GM23248 (cell line): ENCODE data around the gene RBL2. TPM values are rescaled to one million over a fixed set of nuclear protein-coding genes. Genes with fewer than 3 reads are reported as not detected.

Experiments used
- DNase-seq: peaks from one replicate; pipeline ENCODE4 v3.0.0-alpha.2; 2015
- H2AFZ ChIP-seq: fragments of 200-600 bp; sonication (generic); 2 replicates; pipeline ENCODE4 v1.6.1; 2016; ENCODE audit warnings: antibody characterized with exemption
- H3F3A ChIP-seq: fragments of 200-600 bp; sonication (generic); 2 replicates; pipeline ENCODE4 v1.6.1; 2016; ENCODE audit warnings: mild to moderate bottlenecking, antibody characterized with exemption, mixed run types; ENCODE audit not compliant: insufficient read depth
- H3K27ac ChIP-seq: fragments of 200-600 bp; sonication (generic); 2 replicates; pipeline ENCODE4 v1.5.1; 2016; ENCODE audit warnings: mild to moderate bottlenecking
- H3K27me3 ChIP-seq: fragments of 200-600 bp; sonication (generic); replicated peaks from 2 replicates; pipeline ENCODE4 v1.6.1; 2016; ENCODE audit warnings: mild to moderate bottlenecking; ENCODE audit not compliant: insufficient read depth
- H3K36me3 ChIP-seq: fragments of 200-600 bp; sonication (generic); 2 replicates; pipeline ENCODE4 v1.6.1; 2016; ENCODE audit warnings: low read depth, mild to moderate bottlenecking
- H3K4me1 ChIP-seq: fragments of 200-600 bp; sonication (generic); 2 replicates; pipeline ENCODE4 v1.6.1; 2016; ENCODE audit warnings: mild to moderate bottlenecking; ENCODE audit not compliant: insufficient read depth
- H3K4me2 ChIP-seq: fragments of 200-600 bp; sonication (generic); one replicate; pipeline ENCODE4 v1.6.1; 2016; ENCODE audit warnings: mild to moderate bottlenecking; ENCODE audit not compliant: unreplicated experiment
- H3K4me3 ChIP-seq: fragments of 200-600 bp; sonication (generic); 2 replicates; pipeline ENCODE4 v1.5.1; 2016; ENCODE audit warnings: mild to moderate bottlenecking
- H3K79me2 ChIP-seq: fragments of 200-600 bp; sonication (generic); 2 replicates; pipeline ENCODE4 v1.6.1; 2016; ENCODE audit warnings: mild to moderate bottlenecking; ENCODE audit not compliant: insufficient read depth
- H3K9ac ChIP-seq: fragments of 200-600 bp; sonication (generic); 2 replicates; pipeline ENCODE4 v1.6.1; 2016; ENCODE audit warnings: mild to moderate bottlenecking
- H3K9me2 ChIP-seq: fragments of 200-600 bp; sonication (generic); 2 replicates; pipeline ENCODE4 v1.6.1; 2016; ENCODE audit warnings: mixed run types, mild to moderate bottlenecking, moderate library complexity; ENCODE audit not compliant: insufficient read depth
- H3K9me3 ChIP-seq: fragments of 200-600 bp; sonication (generic); one replicate; pipeline ENCODE4 v1.6.1; 2017; ENCODE audit warnings: low read depth
- H4K20me1 ChIP-seq: fragments of 200-600 bp; sonication (generic); 2 replicates; pipeline ENCODE4 v1.6.0; 2016; ENCODE audit not compliant: insufficient read depth
- EZH2 ChIP-seq: fragments of 200-600 bp; sonication (generic); IDR thresholded peaks from 2 replicates; pipeline ENCODE4 v1.6.1; 2018; ENCODE audit warnings: antibody characterized with exemption, mild to moderate bottlenecking; ENCODE audit not compliant: insufficient read depth, poor library complexity, severe bottlenecking
- EZH2phosphoT487 ChIP-seq: fragments of 200-600 bp; sonication (generic); IDR thresholded peaks from 2 replicates; pipeline ENCODE4 v1.6.1; 2018; ENCODE audit warnings: antibody characterized with exemption, moderate library complexity, mild to moderate bottlenecking, low read depth; ENCODE audit not compliant: insufficient read depth
- WGBS, 2 experiments: methylation state at CpG; one replicate each; pipeline ENCODE4 v1.1.6; 2015 to 2017; ENCODE audit warnings: low lambda C conversion rate in 2 of 2, low coverage in 1 of 2; ENCODE audit errors: missing lambda C conversion rate in 2 of 2; 5-methylcytosine and 5-hydroxymethylcytosine counted together
- in situ Hi-C: fragments of 300-500 bp; cut with MboI; formaldehyde crosslinking; loops from 2 replicates; pipeline ENCODE4 v1.15.0; 2020
- polyA plus RNA-seq: library from polyadenylated mRNA; unstranded; fragments of >200 nt; fragmentation: Nextera tagmentation; extraction: Ambion mirVana; gene quantifications from 2 replicates; pipeline ENCODE4 v1.2.1, GENCODE V29; 2016
- total RNA-seq: library from RNA; depleted of rRNA; stranded (reverse); fragments of >200 nt; shearing (Covaris generic); gene quantifications from 2 replicates; pipeline ENCODE4 v1.2.3, GENCODE V29; 2014

The RBL2 gene
- total and polyA plus RNA-seq, 2 experiments from 2014 or later, result 32.2 to 44.5 TPM

- in situ Hi-C loops, result loop anchor here (25.0 kb wide), 1 partner anchor 1733 kb away; no protein-coding TSS in a partner anchor
- Histone ChIP-seq H3K9me3 (no peaks in the 10 kb centered on the region), H3F3A (no peaks in the 10 kb centered on the region), H3K27me3 (no peaks in the 10 kb centered on the region), H3K79me2 (no peaks in the 10 kb centered on the region), H3K4me1 (no peaks in the 10 kb centered on the region), H3K9me2 (no peaks in the 10 kb centered on the region), H3K36me3 (no peaks in the 10 kb centered on the region), H2AFZ (no peak overlapping the region), H3K4me3 (no peak overlapping the region), H3K4me2 (no peak overlapping the region), H4K20me1 (no peaks in the 10 kb centered on the region), H3K9ac (no peak overlapping the region), H3K27ac (no peak overlapping the region)
- 91% methylated on average over 14 of the region's 14 CpGs for WGBS, 2 experiments
- TF ChIP-seq EZH2 (no peak), EZH2phosphoT487 (no peak)
- DNase-seq, result no peak
Observed at GRCh38 chr16:53529513-53529912, 95.2 kb downstream of the RBL2 start.

GRCh38 chr16:53530046-53530445, 95.8 kb downstream of the RBL2 start:
- WGBS, 2 experiments, result 15 to 16% methylated on average over 10 of the region's 10 CpGs
- Histone ChIP-seq H3K36me3 (no peaks in the 10 kb centered on the region), H3K9ac (no peak overlapping the region), H3K4me3 (no peak overlapping the region), H3K79me2 (no peaks in the 10 kb centered on the region), H3K4me1 (no peaks in the 10 kb centered on the region), H3K9me3 (no peaks in the 10 kb centered on the region), H3K27me3 (no peaks in the 10 kb centered on the region), H3K4me2 (no peak overlapping the region), H3F3A (no peaks in the 10 kb centered on the region), H3K27ac (no peak overlapping the region), H3K9me2 (no peaks in the 10 kb centered on the region), H4K20me1 (no peaks in the 10 kb centered on the region), H2AFZ (no peak overlapping the region)
- in situ Hi-C loops, result loop anchor here (25.0 kb wide), 1 partner anchor 1732 kb away; no protein-coding TSS in a partner anchor
- TF ChIP-seq EZH2 (no peak), EZH2phosphoT487 (no peak)
- no peak for DNase-seq

DNA sequence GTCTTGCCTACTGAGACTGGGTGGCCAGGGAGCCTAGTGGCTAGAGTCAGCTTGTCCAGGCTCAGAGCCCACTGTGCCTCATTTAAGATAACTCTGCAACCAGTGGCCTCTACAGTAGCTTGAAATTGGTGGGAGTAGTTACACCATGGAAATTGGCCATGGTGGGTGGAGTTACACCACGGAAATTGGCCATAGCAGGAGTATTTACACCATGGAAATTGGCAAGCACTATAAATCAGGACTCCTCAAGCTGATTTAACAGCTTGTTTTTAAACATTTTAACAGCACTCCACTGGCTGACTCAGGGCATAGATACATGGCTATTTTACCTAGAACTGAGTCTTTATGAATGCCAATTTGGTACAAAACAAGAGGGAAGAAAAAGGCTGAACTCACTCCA, 96.5 kb downstream of the RBL2 start:
- TF ChIP-seq EZH2phosphoT487, result no peak
- no peak for TF ChIP-seq EZH2
- no peak overlapping the region for H3K9ac ChIP-seq

DNA sequence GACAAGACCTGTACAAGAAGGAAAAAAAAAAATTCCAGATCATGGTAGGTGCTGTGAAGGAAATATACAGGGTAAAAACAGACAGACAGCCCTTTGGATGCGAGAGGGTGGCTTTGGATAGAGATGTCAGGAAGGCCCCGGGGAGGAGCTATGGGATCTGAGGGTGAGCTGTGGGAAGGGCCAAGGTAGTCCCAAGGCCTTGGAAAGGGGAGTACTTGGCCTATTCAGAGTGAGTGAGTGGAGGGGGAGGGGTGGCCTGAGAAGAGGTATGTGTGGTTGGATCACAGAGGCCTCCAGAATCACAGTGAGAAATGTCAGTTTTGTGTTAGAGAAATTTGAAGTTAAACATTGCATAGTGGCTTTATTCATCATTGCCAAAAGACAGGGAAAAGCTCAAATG, 99.9 kb downstream of the RBL2 start:
- H3K27ac ChIP-seq, result no peak overlapping the region
- DNase-seq, result no peak
- H3K9me2 ChIP-seq, result no peaks in the 10 kb centered on the region
- no peaks in the 10 kb centered on the region for H4K20me1 ChIP-seq
- H3K4me3 ChIP-seq, result no peak overlapping the region
- in situ Hi-C loops, result loop anchor here (25.0 kb wide), 1 partner anchor 1728 kb away; no protein-coding TSS in a partner anchor
- H3K36me3 ChIP-seq, result no peaks in the 10 kb centered on the region
- WGBS, 2 experiments, result 73 to 77% methylated on average over 2 of the region's 2 CpGs
- no peaks in the 10 kb centered on the region for H3K4me1 ChIP-seq
- H2AFZ ChIP-seq, result no peak overlapping the region
- H3F3A ChIP-seq, result no peaks in the 10 kb centered on the region
- H3K4me2 ChIP-seq, result no peak overlapping the region
- H3K79me2 ChIP-seq, result no peaks in the 10 kb centered on the region
- H3K9ac ChIP-seq, result no peak overlapping the region
- no peak for TF ChIP-seq EZH2
- no peak for TF ChIP-seq EZH2phosphoT487
- H3K9me3 ChIP-seq, result no peaks in the 10 kb centered on the region
- no peaks in the 10 kb centered on the region for H3K27me3 ChIP-seq

More for the DNA sequence above, 96.5 kb downstream of the RBL2 start:
- DNase-seq, result no peak
- Histone ChIP-seq H3K4me1 (no peaks in the 10 kb centered on the region), H3K27me3 (no peaks in the 10 kb centered on the region), H4K20me1 (no peaks in the 10 kb centered on the region), H3K36me3 (no peaks in the 10 kb centered on the region), H2AFZ (no peak overlapping the region), H3K9me3 (no peaks in the 10 kb centered on the region), H3K27ac (no peak overlapping the region), H3F3A (no peaks in the 10 kb centered on the region), H3K4me3 (no peak overlapping the region), H3K4me2 (no peak overlapping the region), H3K9me2 (no peaks in the 10 kb centered on the region), H3K79me2 (no peaks in the 10 kb centered on the region)
- 35 to 45% methylated on average over 1 of the region's 1 CpG for WGBS, 2 experiments
- in situ Hi-C loops, result loop anchor here (25.0 kb wide), 1 partner anchor 1732 kb away; no protein-coding TSS in a partner anchor
